GM12878 (cell line): ENCODE data around the gene POTEI. TPM values are rescaled to one million over a fixed set of nuclear protein-coding genes. Genes with fewer than 3 reads are reported as not detected.
"Not testable (repeated sequence)": the region's sequence is repeated elsewhere in the genome, so short reads cannot be mapped to it uniquely, and the experiment has no call there.

Source experiments
- ATAC-seq: fragments of 200-7000 bp; cut with Tn5 transposase; 3 replicates; pipeline ENCODE4 v1.9.1; 2020; ENCODE audit warnings: mild to moderate bottlenecking, moderate library complexity
- BruUV-seq: library from RNA; stranded (reverse); fragments of 400-500 nt; replicated peaks from 2 replicates; lab custom pipeline; 2021; lab: Mats Ljungman, UMichigan
- CTCF ChIA-PET: fragments of 300-600 bp; sonication (Branson Sonifier 250); formaldehyde crosslinking; extraction: SDS; loops from one replicate; lab custom pipeline; 2021; ENCODE audit warnings: inconsistent platforms; lab: Yijun Ruan, JAX
- POLR2A ChIA-PET: fragments of 350-600 bp; formaldehyde crosslinking; extraction: SDS; loops from one replicate; lab custom pipeline; 2021; ENCODE audit warnings: inconsistent platforms; lab: Charles Lee
- RAD21 ChIA-PET: fragments of 300-600 bp; sonication (Branson Sonifier 250); formaldehyde crosslinking; loops from one replicate; lab custom pipeline; 2023; ENCODE audit warnings: antibody characterized with exemption; ENCODE audit not compliant: unreplicated experiment; lab: Charles Lee
- SMC1A ChIA-PET: fragments of 300-600 bp; sonication (Branson Sonifier 250); formaldehyde crosslinking; loops from one replicate; lab custom pipeline; 2023; ENCODE audit not compliant: unreplicated experiment, uncharacterized antibody; lab: Charles Lee
- DNase-seq: peaks from one replicate; pipeline ENCODE4 v3.0.0-alpha.2; 2011; ENCODE audit warnings: low read depth, low spot score
- FAIRE-seq: peaks from 3 replicates; lab custom pipeline; 2011; peaks lifted over from hg19 to GRCh38; lab: Jason Lieb, UNC
- H2AFZ ChIP-seq: 2 replicates; pipeline ENCODE4 v1.6.0; 2011; ENCODE audit warnings: low read depth, low read length, control low read depth; ENCODE audit not compliant: control insufficient read depth
- H3K27ac ChIP-seq: 2 replicates; pipeline ENCODE4 v1.5.1; 2011; ENCODE audit warnings: control low read depth; ENCODE audit not compliant: control insufficient read depth, insufficient read depth
- H3K27me3 ChIP-seq, 2 experiments: replicated peaks in 1 of 2; 2 replicates each; pipeline versions ENCODE4 v1.6.0 to v1.6.1; 2011; ENCODE audit warnings: low read length in 1 of 2; ENCODE audit not compliant: control insufficient read depth in 2 of 2, insufficient read depth in 2 of 2
- H3K36me3 ChIP-seq, 2 experiments: 2 replicates each; pipeline ENCODE4 v1.5.1; 2011; ENCODE audit warnings: low read length in 1 of 2; ENCODE audit not compliant: control insufficient read depth in 2 of 2, insufficient read depth in 2 of 2
- H3K4me1 ChIP-seq: 2 replicates; pipeline ENCODE4 v1.6.1; 2011; ENCODE audit warnings: mild to moderate bottlenecking, low read length, moderate library complexity, mixed read lengths; ENCODE audit not compliant: control insufficient read depth, insufficient read depth
- H3K4me2 ChIP-seq: 2 replicates; pipeline ENCODE4 v1.6.0; 2011; ENCODE audit warnings: control low read depth; ENCODE audit not compliant: control insufficient read depth, insufficient read depth
- H3K4me3 ChIP-seq: fragments of 200-600 bp; sonication (generic); 2 replicates; pipeline ENCODE4 v1.5.1; 2016
- H3K79me2 ChIP-seq: 2 replicates; pipeline ENCODE4 v1.6.0; 2011; ENCODE audit warnings: low read length; ENCODE audit not compliant: control insufficient read depth, insufficient read depth
- H3K9ac ChIP-seq: 2 replicates; pipeline ENCODE4 v1.8.0; 2011; ENCODE audit warnings: low read length, control low read depth, mixed read lengths; ENCODE audit not compliant: control insufficient read depth, insufficient read depth
- H3K9me3 ChIP-seq: replicated peaks from 3 replicates; pipeline ENCODE4 v1.5.1; 2011; ENCODE audit warnings: mild to moderate bottlenecking, low read length; ENCODE audit not compliant: control insufficient read depth, insufficient read depth
- H4K20me1 ChIP-seq: 2 replicates; pipeline ENCODE4 v1.6.0; 2011; ENCODE audit not compliant: control insufficient read depth, insufficient read depth
- CTCF ChIP-seq, 3 experiments: IDR thresholded peaks in 2 of 3; conservative IDR thresholded peaks in 1 of 3; 2 replicates each; pipeline ENCODE4 v1.5.1; 2011; ENCODE audit warnings: low read depth in 3 of 3, low read length in 3 of 3, mild to moderate bottlenecking in 3 of 3, control low read depth in 2 of 3, moderate library complexity in 2 of 3, inconsistent platforms in 1 of 3, mixed read lengths in 1 of 3; ENCODE audit not compliant: control insufficient read depth in 2 of 3, insufficient read depth in 1 of 3; ENCODE audit errors: extremely low read depth in 1 of 3
- RAD21 ChIP-seq: IDR thresholded peaks from 2 replicates; pipeline ENCODE4 v1.6.1; 2011; ENCODE audit warnings: mild to moderate bottlenecking, low read depth, low read length, moderate library complexity; ENCODE audit not compliant: insufficient read depth
- WGBS: methylation state at CpG from one replicate; pipeline ENCODE4 v1.1.6; 2016; ENCODE audit warnings: low lambda C conversion rate; ENCODE audit not compliant: insufficient replicate concordance, insufficient coverage; ENCODE audit errors: missing lambda C conversion rate; 5-methylcytosine and 5-hydroxymethylcytosine counted together
- in situ Hi-C: fragments of 300-500 bp; cut with MboI; formaldehyde crosslinking; loops from 9 replicates; pipeline ENCODE4 v1.14.3; 2018; ENCODE audit warnings: mixed read lengths
- intact Hi-C: fragments of 100-400 bp; cut with micrococcal nuclease; formaldehyde crosslinking; loops from one replicate; pipeline ENCODE4 v1.14.2; 2022; ENCODE audit not compliant: unreplicated experiment
- polyA plus RNA-seq, 11 experiments: library from polyadenylated mRNA; depleted of rRNA in 4 of 11; unstranded in 6 of 11; stranded (reverse) in 5 of 11; fragments of >200 nt; fragmentation: Nextera tagmentation in 4 of 11; fragmentation: Illumina TruSeq in 1 of 11; extraction: Ambion mirVana in 4 of 11; extraction: Trizol in 1 of 11; gene quantifications; 1 replicate in 1 of 11; 2 replicates in 10 of 11; pipeline versions ENCODE4 v1.2.1 to v1.2.3, GENCODE V29; 2011 to 2016; ENCODE audit warnings: inconsistent platforms in 2 of 11, missing spikeins in 2 of 11, low read depth in 1 of 11
- total RNA-seq, 4 experiments: library from RNA; depleted of rRNA in 3 of 4; stranded (reverse); fragments of >200 nt in 3 of 4; fragmentation: Illumina TruSeq in 1 of 4; extraction: Trizol in 1 of 4; gene quantifications; 2 replicates each; pipeline versions ENCODE4 v1.2.1 to v1.2.3, GENCODE V29; 2013 to 2021

POTEI gene
- total and polyA plus RNA-seq, 10 of the 15 experiments (the other 5 are each of a cell fraction or from before 2014, with no cell fraction given): 0.03 to 0.13 (median 0.06) TPM; not detected in 3

DNA sequence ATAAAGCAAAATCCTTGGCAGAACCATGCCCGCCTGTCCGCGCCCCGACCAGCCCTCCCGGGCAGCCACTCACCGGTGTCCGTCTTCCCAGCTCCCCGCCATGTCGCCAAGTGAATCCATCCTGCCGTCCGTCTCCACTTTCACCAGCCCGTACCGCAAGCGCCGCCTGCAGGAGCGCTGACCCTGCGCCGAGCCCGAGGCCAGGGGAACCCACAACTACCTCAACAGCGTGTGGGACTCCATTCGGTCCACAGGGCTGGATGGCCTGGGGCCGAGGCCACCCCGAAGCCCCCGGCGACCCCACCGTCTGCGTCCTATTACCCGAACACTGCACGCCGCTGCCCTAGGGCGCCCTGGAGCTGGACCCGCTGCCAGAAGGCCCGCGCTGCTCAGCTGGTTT, 81.5 kb downstream of the POTEI start:
- H3K36me3 ChIP-seq, H4K20me1 ChIP-seq, H3K27me3 ChIP-seq, POLR2A ChIA-PET, SMC1A ChIA-PET, H3K27ac ChIP-seq, H3K9ac ChIP-seq, DNase-seq, in situ Hi-C loops, H3K79me2 ChIP-seq, H3K4me1 ChIP-seq, FAIRE-seq, H3K9me3 ChIP-seq, RAD21 ChIA-PET, BruUV-seq: not testable (repeated sequence)
- peak overlapping the region; percentile 64; the same call in 1 of the 2 replicates for H3K4me2 ChIP-seq
- H3K4me3 ChIP-seq: peak overlapping the region; percentile 49
- WGBS: under 1% methylated on average over 21 of the region's 34 CpGs
- intact Hi-C loops: loop anchor here (10.0 kb wide), 1 partner anchor 53 kb away; no protein-coding TSS in a partner anchor
- ATAC-seq: peak; percentile 90
- TF ChIP-seq CTCF (IDR thresholded peaks at IDR 0.05 in 2 of 3, conservative IDR thresholded peaks at IDR 0.05 in 1 of 3; ENCODE audit: control insufficient read depth in 2 of 3, extremely low read depth in 1 of 3, insufficient read depth in 1 of 3, low read depth in 3 of 3, low read length in 3 of 3) (peak; percentile 14 to 41 (median 30); a peak in 4 of 6 replicates), RAD21 (peak; percentile 46; the same call in 1 of the 2 replicates)
- H2AFZ ChIP-seq: peak overlapping the region; percentile 33
- CTCF ChIA-PET: interaction anchor here (0.7 to 0.9 kb wide), 3 partner anchors 55 to 75 kb away, joined by 3 to 4 read pairs (median 3); no protein-coding TSS in a partner anchor

GRCh38 chr2:130418845-130419244, 90.3 kb downstream of the POTEI start:
- intact Hi-C loops, H3K4me3 ChIP-seq, POLR2A ChIA-PET, H3K4me1 ChIP-seq, SMC1A ChIA-PET, CTCF ChIA-PET, H2AFZ ChIP-seq, FAIRE-seq, H3K9ac ChIP-seq, H3K79me2 ChIP-seq, H3K27me3 ChIP-seq, ATAC-seq, DNase-seq, RAD21 ChIA-PET, BruUV-seq, H3K27ac ChIP-seq, H3K9me3 ChIP-seq, in situ Hi-C loops, H4K20me1 ChIP-seq, H3K4me2 ChIP-seq, H3K36me3 ChIP-seq: not testable (repeated sequence)
- WGBS: 75% methylated on average over 1 of the region's 1 CpG
